ENCODE results near the gene SUMO2. TPM values are rescaled to one million over a fixed set of nuclear protein-coding genes. Genes with fewer than 3 reads are reported as not detected.

Gene SUMO2
- total and polyA plus RNA-seq, 2 of the 13 experiments (the other 11 are each of a cell fraction or from before 2014, with no cell fraction given), result 337 to 553 TPM

DNA sequence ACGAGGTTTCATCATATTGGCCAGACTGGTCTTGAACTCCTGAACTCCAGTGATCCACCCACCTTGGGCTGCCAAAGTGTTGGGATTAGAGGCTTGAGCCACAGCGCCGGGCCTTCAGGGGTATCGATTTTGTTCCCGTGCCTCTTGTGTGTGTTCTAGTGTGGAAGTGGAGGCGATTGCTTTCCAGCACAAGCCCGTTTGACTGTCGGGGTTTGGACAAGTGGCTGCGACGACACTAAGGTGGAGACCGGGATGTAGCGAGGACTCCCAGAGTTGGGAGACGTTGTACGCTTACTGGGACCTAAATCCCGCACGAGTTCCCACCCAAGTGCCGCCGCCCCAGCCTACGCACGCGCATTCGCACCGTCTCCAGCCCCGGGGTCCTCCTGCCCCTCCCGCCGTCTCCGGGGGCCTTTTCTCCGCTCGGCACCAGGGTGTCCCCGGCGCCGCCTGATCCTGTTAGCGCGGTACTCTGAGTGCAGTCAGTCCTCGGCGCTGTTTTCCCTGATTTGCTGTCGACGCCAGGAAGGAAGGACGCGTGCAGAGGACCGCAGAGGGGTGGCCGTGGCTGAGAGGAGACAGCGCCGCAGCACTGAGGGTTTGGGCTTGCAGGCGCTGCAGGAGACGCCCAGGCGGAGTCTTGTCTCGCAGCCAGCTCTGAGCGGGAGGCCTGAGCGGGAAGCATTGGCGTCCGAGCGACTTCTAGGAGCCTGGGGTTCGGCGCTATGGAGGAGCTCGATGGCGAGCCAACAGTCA lies 22.5 kb upstream of the SUMO2 start, which contains the start of gene NUP85 (continued):
- TF ChIP-seq, protein P1, sequence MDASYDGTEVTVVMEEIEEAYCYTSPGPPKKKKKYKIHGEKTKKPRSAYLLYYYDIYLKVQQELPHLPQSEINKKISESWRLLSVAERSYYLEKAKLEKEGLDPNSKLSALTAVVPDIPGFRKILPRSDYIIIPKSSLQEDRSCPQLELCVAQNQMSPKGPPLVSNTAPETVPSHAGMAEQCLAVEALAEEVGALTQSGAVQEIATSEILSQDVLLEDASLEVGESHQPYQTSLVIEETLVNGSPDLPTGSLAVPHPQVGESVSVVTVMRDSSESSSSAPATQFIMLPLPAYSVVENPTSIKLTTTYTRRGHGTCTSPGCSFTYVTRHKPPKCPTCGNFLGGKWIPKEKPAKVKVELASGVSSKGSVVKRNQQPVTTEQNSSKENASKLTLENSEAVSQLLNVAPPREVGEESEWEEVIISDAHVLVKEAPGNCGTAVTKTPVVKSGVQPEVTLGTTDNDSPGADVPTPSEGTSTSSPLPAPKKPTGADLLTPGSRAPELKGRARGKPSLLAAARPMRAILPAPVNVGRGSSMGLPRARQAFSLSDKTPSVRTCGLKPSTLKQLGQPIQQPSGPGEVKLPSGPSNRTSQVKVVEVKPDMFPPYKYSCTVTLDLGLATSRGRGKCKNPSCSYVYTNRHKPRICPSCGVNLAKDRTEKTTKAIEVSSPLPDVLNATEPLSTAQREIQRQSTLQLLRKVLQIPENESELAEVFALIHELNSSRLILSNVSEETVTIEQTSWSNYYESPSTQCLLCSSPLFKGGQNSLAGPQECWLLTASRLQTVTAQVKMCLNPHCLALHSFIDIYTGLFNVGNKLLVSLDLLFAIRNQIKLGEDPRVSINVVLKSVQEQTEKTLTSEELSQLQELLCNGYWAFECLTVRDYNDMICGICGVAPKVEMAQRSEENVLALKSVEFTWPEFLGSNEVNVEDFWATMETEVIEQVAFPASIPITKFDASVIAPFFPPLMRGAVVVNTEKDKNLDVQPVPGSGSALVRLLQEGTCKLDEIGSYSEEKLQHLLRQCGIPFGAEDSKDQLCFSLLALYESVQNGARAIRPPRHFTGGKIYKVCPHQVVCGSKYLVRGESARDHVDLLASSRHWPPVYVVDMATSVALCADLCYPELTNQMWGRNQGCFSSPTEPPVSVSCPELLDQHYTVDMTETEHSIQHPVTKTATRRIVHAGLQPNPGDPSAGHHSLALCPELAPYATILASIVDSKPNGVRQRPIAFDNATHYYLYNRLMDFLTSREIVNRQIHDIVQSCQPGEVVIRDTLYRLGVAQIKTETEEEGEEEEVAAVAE (CRISPR knock-in tag; IDR thresholded peaks at IDR 0.05; ENCODE audit: borderline replicate concordance), result 0 out of 2 replicates have a peak, but pooled peaks have one; percentile 61
- TF ChIP-seq TCF7 (IDR thresholded peaks at IDR 0.05; ENCODE audit: low read depth), result no peak
- TF ChIP-seq, protein P2, sequence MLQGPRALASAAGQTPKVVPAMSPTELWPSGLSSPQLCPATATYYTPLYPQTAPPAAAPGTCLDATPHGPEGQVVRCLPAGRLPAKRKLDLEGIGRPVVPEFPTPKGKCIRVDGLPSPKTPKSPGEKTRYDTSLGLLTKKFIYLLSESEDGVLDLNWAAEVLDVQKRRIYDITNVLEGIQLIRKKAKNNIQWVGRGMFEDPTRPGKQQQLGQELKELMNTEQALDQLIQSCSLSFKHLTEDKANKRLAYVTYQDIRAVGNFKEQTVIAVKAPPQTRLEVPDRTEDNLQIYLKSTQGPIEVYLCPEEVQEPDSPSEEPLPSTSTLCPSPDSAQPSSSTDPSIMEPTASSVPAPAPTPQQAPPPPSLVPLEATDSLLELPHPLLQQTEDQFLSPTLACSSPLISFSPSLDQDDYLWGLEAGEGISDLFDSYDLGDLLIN (CRISPR knock-in tag; IDR thresholded peaks at IDR 0.05; ENCODE audit: borderline replicate concordance), result peak; percentile 25; the same call in 1 of the 2 replicates
- TF ChIP-seq, protein P3, sequence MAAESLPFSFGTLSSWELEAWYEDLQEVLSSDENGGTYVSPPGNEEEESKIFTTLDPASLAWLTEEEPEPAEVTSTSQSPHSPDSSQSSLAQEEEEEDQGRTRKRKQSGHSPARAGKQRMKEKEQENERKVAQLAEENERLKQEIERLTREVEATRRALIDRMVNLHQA (CRISPR knock-in tag; IDR thresholded peaks at IDR 0.05), result no peak
- no peak for TF ChIP-seq ZNF615 (CRISPR knock-in tag; IDR thresholded peaks at IDR 0.05; ENCODE audit: borderline replicate concordance)
- TF ChIP-seq ISL2 (CRISPR knock-in tag; IDR thresholded peaks at IDR 0.05), result no peak; the same call in none of the 2 replicates
- no peak for TF ChIP-seq ZNF326 (CRISPR knock-in tag; IDR thresholded peaks at IDR 0.05; ENCODE audit: borderline replicate concordance)
- TF ChIP-seq BORCS8-MEF2B (CRISPR knock-in tag; IDR thresholded peaks at IDR 0.05), result peak; percentile 91
- TF ChIP-seq ZNF136 (CRISPR knock-in tag; IDR thresholded peaks at IDR 0.05; ENCODE audit: low read depth), result no peak
- TF ChIP-seq ZNF713 (CRISPR knock-in tag; IDR thresholded peaks at IDR 0.05), result peak; percentile 96; the same call in 1 of the 2 replicates
- peak; percentile 85 for TF ChIP-seq TAF1 (CRISPR knock-in tag; IDR thresholded peaks at IDR 0.05)
- no peak for TF ChIP-seq HOXA9 (CRISPR knock-in tag; IDR thresholded peaks at IDR 0.05; ENCODE audit: borderline replicate concordance)
- TF ChIP-seq, protein P4, sequence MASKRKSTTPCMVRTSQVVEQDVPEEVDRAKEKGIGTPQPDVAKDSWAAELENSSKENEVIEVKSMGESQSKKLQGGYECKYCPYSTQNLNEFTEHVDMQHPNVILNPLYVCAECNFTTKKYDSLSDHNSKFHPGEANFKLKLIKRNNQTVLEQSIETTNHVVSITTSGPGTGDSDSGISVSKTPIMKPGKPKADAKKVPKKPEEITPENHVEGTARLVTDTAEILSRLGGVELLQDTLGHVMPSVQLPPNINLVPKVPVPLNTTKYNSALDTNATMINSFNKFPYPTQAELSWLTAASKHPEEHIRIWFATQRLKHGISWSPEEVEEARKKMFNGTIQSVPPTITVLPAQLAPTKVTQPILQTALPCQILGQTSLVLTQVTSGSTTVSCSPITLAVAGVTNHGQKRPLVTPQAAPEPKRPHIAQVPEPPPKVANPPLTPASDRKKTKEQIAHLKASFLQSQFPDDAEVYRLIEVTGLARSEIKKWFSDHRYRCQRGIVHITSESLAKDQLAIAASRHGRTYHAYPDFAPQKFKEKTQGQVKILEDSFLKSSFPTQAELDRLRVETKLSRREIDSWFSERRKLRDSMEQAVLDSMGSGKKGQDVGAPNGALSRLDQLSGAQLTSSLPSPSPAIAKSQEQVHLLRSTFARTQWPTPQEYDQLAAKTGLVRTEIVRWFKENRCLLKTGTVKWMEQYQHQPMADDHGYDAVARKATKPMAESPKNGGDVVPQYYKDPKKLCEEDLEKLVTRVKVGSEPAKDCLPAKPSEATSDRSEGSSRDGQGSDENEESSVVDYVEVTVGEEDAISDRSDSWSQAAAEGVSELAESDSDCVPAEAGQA (IDR thresholded peaks at IDR 0.05; ENCODE audit: low read depth), result no peak; the same call in 1 of the 2 replicates
- TF ChIP-seq, protein P4 (CRISPR knock-in tag; IDR thresholded peaks at IDR 0.05; ENCODE audit: borderline replicate concordance), result peak; percentile 47
- peak; percentile 49; the same call in 1 of the 2 replicates for TF ChIP-seq SAFB2 (CRISPR knock-in tag; IDR thresholded peaks at IDR 0.05; ENCODE audit: borderline replicate concordance, low read depth)
- TF ChIP-seq HNRNPUL1 (IDR thresholded peaks at IDR 0.05; ENCODE audit: low read depth, low read length), result no peak

Measured in HepG2 (cell line).